PC-3 (cell line): ENCODE measurements around the gene ZNF778. TPM values are rescaled to one million over a fixed set of nuclear protein-coding genes. Genes with fewer than 3 reads are reported as not detected.

Experiments used
- ATAC-seq: fragments of 200-7000 bp; cut with Tn5 transposase; 2 replicates; pipeline ENCODE4 v1.9.1; 2020; ENCODE audit warnings: mild to moderate bottlenecking, moderate library complexity
- BruUV-seq: library from RNA; stranded (reverse); fragments of 400-500 nt; replicated peaks from 2 replicates; lab custom pipeline; 2021; lab: Mats Ljungman, UMichigan
- CTCF ChIA-PET: fragments of 300-600 bp; sonication (Branson Sonifier 250); formaldehyde crosslinking; loops from one replicate; lab custom pipeline; 2022; ENCODE audit warnings: antibody characterized with exemption; lab: Charles Lee
- POLR2A ChIA-PET: fragments of 300-600 bp; sonication (Branson Sonifier 250); formaldehyde crosslinking; loops from one replicate; lab custom pipeline; 2022; ENCODE audit warnings: antibody characterized with exemption; ENCODE audit not compliant: unreplicated experiment; lab: Charles Lee
- DNase-seq: peaks from one replicate; pipeline ENCODE4 v3.0.0-alpha.2; 2015
- H2AFZ ChIP-seq: fragments of 300-600 bp; sonication (generic); 2 replicates; pipeline ENCODE4 v1.6.0; 2016; ENCODE audit warnings: antibody characterized with exemption, low read length
- H3F3A ChIP-seq: fragments of 300-600 bp; sonication (generic); one replicate; pipeline ENCODE4 v1.6.0; 2017; ENCODE audit warnings: antibody characterized with exemption, low read length, control low read depth, mild to moderate bottlenecking; ENCODE audit not compliant: unreplicated experiment
- H3K27ac ChIP-seq: fragments of 300-600 bp; sonication (generic); 2 replicates; pipeline ENCODE4 v1.5.1; 2016; ENCODE audit warnings: mild to moderate bottlenecking, low read length
- H3K27me3 ChIP-seq: fragments of 300-600 bp; sonication (generic); 2 replicates; pipeline ENCODE4 v1.6.1; 2016; ENCODE audit warnings: low read length, mixed read lengths
- H3K36me3 ChIP-seq: fragments of 300-600 bp; sonication (generic); 2 replicates; pipeline ENCODE4 v1.6.1; 2016; ENCODE audit warnings: low read depth, mixed run types, low read length, mixed read lengths
- H3K4me1 ChIP-seq: fragments of 300-600 bp; sonication (generic); 2 replicates; pipeline ENCODE4 v1.5.1; 2016; ENCODE audit warnings: low read length; ENCODE audit not compliant: insufficient read depth
- H3K4me2 ChIP-seq: fragments of 300-600 bp; sonication (generic); 2 replicates; pipeline ENCODE4 v1.6.0; 2016; ENCODE audit warnings: low read length
- H3K4me3 ChIP-seq: fragments of 300-600 bp; sonication (generic); 2 replicates; pipeline ENCODE4 v1.5.1; 2016; ENCODE audit warnings: mild to moderate bottlenecking, low read length, mixed read lengths
- H3K79me2 ChIP-seq: fragments of 300-600 bp; sonication (generic); 2 replicates; pipeline ENCODE4 v1.6.1; 2017; ENCODE audit warnings: low read length, mixed read lengths
- H3K9ac ChIP-seq: fragments of 300-600 bp; sonication (generic); 2 replicates; pipeline ENCODE4 v1.6.0; 2016; ENCODE audit warnings: mild to moderate bottlenecking, low read length
- H3K9me2 ChIP-seq: fragments of 300-600 bp; sonication (generic); replicated peaks from 2 replicates; pipeline ENCODE4 v1.6.1; 2016; ENCODE audit warnings: mixed run types, low read length, mixed read lengths
- H3K9me3 ChIP-seq: fragments of 300-600 bp; sonication (generic); 2 replicates; pipeline ENCODE4 v1.6.1; 2016; ENCODE audit warnings: low read length, mixed read lengths
- H4K20me1 ChIP-seq: fragments of 300-600 bp; sonication (generic); 2 replicates; pipeline ENCODE4 v1.6.1; 2016; ENCODE audit warnings: low read length, mixed read lengths
- EZH2 ChIP-seq: fragments of 300-600 bp; sonication (generic); IDR thresholded peaks from one replicate; pipeline ENCODE4 v1.6.1; 2017; ENCODE audit warnings: antibody characterized with exemption, mild to moderate bottlenecking, low read length; ENCODE audit not compliant: unreplicated experiment
- EZH2phosphoT487 ChIP-seq: fragments of 300-600 bp; sonication (generic); IDR thresholded peaks from 2 replicates; pipeline ENCODE4 v1.6.1; 2018; ENCODE audit warnings: mild to moderate bottlenecking, antibody characterized with exemption, low read length, borderline replicate concordance
- intact Hi-C: fragments of 100-400 bp; cut with micrococcal nuclease; formaldehyde crosslinking; loops from 2 replicates; pipeline ENCODE4 v1.9.0; 2023
- total RNA-seq: library from RNA; depleted of rRNA; stranded (reverse); fragments of >200 nt; gene quantifications from 2 replicates; pipeline ENCODE4 v1.2.3, GENCODE V29; 2014
- TF ChIP-seq, protein P1 (sequence below): fragments of 300-600 bp; sonication (generic); conservative IDR thresholded peaks from 2 replicates; pipeline ENCODE4 v1.5.1; 2017; ENCODE audit warnings: antibody characterized with exemption, low read depth, mild to moderate bottlenecking, low read length

The ZNF778 gene
- total RNA-seq, 1 experiment from 2014 or later, result 15.3 TPM

DNA sequence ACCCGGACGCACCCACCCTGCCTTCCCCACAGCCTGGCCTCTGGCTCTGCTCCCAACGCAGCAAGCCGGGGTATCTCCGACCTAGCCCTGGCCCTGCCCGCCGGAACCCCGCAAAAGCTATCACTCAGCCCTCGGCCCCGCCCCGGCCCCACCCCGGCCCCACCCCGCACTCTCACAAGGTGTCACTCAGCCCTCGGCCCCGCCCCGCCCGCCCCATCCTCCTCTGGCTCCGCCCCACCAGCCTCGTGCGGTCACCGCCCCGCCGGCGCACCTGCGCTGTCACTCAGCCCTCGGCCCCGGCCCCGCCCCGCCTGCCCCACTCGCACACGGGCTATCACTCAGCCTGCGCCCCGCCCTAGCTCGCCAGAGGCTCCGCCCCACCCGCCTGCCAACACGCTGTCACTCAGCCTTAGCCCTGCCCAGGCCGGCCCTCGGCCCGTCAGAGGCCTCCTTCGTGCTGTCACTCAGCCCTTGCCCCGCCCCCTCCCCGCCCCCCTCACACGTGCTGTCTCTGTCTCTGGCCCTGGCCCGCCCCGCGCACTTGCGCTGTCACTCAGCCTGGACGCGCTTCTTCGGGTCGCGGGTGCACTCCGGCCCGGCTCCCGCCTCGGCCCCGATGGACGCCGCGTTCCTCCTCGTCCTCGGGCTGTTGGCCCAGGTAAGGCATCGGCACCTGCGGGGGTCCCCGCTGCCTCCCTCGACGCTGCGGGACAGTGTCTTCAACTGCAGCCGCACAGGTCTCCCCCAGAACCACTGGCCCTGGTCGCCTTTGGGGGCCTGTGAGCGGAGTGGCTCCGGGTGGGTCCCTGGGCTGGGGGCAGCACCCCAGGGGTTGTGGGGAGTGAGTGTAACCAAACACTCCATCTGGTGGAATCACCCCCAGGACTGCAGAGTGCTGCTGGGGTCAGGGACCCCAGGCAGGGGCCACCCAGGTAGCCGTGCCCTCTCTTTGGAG lies 46.0 kb upstream of the ZNF778 start, which contains the start of gene CDH15:
CDH15 (plus strand) TSS at position 533 of the 955 bp plus-strand sequence; CDS start at position 617, 84 bp downstream.
- H3K79me2 ChIP-seq, result no peaks in the 10 kb centered on the region
- no peaks in the 10 kb centered on the region for H4K20me1 ChIP-seq
- H3K4me3 ChIP-seq, result peak within 1 kb of the TSS; percentile 63
- H3K4me2 ChIP-seq, result peak within 1 kb of the TSS; percentile 90
- no peak within 1 kb of the TSS for H3K27ac ChIP-seq
- H3K36me3 ChIP-seq, result no peaks in the 10 kb centered on the region
- H3K4me1 ChIP-seq, result peaks cover 9% of the 10 kb centered on the region; the same call in 1 of the 2 replicates
- DNase-seq (peak; percentile 94), ATAC-seq (peak; percentile 90)
- intact Hi-C loops, result no loop called here
- no peaks in the 10 kb centered on the region for H3K9me3 ChIP-seq
- H2AFZ ChIP-seq, result peak within 1 kb of the TSS; percentile 86
- H3F3A ChIP-seq, result no peaks in the 10 kb centered on the region
- BruUV-seq, result no TSS peak
- TF ChIP-seq EZH2 (no peak), EZH2phosphoT487 (no peak)
- TF ChIP-seq, protein P1, sequence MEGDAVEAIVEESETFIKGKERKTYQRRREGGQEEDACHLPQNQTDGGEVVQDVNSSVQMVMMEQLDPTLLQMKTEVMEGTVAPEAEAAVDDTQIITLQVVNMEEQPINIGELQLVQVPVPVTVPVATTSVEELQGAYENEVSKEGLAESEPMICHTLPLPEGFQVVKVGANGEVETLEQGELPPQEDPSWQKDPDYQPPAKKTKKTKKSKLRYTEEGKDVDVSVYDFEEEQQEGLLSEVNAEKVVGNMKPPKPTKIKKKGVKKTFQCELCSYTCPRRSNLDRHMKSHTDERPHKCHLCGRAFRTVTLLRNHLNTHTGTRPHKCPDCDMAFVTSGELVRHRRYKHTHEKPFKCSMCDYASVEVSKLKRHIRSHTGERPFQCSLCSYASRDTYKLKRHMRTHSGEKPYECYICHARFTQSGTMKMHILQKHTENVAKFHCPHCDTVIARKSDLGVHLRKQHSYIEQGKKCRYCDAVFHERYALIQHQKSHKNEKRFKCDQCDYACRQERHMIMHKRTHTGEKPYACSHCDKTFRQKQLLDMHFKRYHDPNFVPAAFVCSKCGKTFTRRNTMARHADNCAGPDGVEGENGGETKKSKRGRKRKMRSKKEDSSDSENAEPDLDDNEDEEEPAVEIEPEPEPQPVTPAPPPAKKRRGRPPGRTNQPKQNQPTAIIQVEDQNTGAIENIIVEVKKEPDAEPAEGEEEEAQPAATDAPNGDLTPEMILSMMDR, result no peak
- H3K9ac ChIP-seq, result no peak within 1 kb of the TSS
- H3K27me3 ChIP-seq, result no peaks in the 10 kb centered on the region
- POLR2A ChIA-PET, result interaction anchor here (0.6 kb wide), 1 partner anchor 21 kb away, joined by 6 read pairs; no protein-coding TSS in a partner anchor
- H3K9me2 ChIP-seq, result no peaks in the 10 kb centered on the region
- CTCF ChIA-PET, result interaction anchor here (0.7 to 0.8 kb wide), 2 partner anchors 42 to 434 kb away, joined by 3 to 4 read pairs; no protein-coding TSS in a partner anchor

- no peak overlapping the region for H2AFZ ChIP-seq
- H3K9me3 ChIP-seq, result no peaks in the 10 kb centered on the region
- no peaks in the 10 kb centered on the region for H3K79me2 ChIP-seq
- intact Hi-C loops, result no loop called here
- BruUV-seq, result no TSS peak
- H3K4me2 ChIP-seq, result peak overlapping the region; percentile 72
- CTCF ChIA-PET, result no interaction called here
- peak overlapping the region; percentile 53; the same call in 1 of the 2 replicates for H3K4me3 ChIP-seq
- no peaks in the 10 kb centered on the region for H3F3A ChIP-seq
- H3K9me2 ChIP-seq, result no peaks in the 10 kb centered on the region
- H3K36me3 ChIP-seq, result no peaks in the 10 kb centered on the region
- no peak for TF ChIP-seq EZH2phosphoT487
- TF ChIP-seq, protein P1, result no peak
- no peak for TF ChIP-seq EZH2
- ATAC-seq (no peak), DNase-seq (no peak)
- no peaks in the 10 kb centered on the region for H3K27me3 ChIP-seq
- no peaks in the 10 kb centered on the region for H4K20me1 ChIP-seq
- H3K4me1 ChIP-seq, result peaks cover 9% of the 10 kb centered on the region; the same call in 1 of the 2 replicates
- POLR2A ChIA-PET, result no interaction called here
- H3K9ac ChIP-seq, result no peak overlapping the region
- H3K27ac ChIP-seq, result no peak overlapping the region
Measured at GRCh38 chr16:89172171-89172527, 45.4 kb upstream of the ZNF778 start.
